GM04503 (cell line): ENCODE data around the gene LZTFL1.
"Not testable (repeated sequence)": the region's sequence is repeated elsewhere in the genome, so short reads cannot be mapped to it uniquely, and the experiment has no call there.

Experiments used
- DNase-seq: peaks from one replicate; pipeline ENCODE4 v3.0.0-alpha.2; 2012; ENCODE audit warnings: low read depth

Gene LZTFL1

GRCh38 chr3:45864760-45865519 lies 23.0 kb upstream of the LZTFL1 start:
- no peak for DNase-seq

DNA sequence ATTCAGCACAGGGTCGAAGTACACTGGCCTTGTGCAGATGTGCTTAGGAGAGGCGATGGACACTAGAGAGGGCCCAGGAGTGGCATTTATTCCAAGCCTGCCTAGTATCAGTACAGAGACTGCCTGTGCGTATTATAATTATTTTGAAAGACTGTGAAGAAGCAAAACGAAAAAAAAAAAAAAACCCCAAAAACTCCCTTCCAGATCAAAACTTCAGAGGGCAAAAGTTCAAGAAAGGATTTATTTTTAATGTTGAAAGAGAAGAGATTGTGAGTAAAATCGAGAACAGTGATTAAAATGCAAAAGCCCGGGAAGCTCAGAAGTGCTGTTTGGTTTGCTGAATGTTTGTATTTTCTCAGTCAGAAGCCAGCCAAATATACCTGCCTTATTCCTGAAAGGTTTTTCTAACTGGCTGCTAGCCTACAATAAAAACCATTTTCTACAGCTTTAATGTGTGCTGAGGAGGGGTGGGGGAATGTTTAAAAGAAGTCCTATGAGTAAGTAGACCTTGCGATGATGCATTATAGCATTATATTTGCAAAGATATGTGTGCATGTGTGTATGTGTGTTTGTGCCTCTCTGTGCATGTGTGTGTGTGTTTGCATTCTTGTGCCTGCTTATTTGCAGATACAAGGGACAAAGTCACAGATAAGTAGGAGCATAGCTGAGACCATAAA lies 19.3 kb upstream of the LZTFL1 start:
- DNase-seq: no peak

DNA sequence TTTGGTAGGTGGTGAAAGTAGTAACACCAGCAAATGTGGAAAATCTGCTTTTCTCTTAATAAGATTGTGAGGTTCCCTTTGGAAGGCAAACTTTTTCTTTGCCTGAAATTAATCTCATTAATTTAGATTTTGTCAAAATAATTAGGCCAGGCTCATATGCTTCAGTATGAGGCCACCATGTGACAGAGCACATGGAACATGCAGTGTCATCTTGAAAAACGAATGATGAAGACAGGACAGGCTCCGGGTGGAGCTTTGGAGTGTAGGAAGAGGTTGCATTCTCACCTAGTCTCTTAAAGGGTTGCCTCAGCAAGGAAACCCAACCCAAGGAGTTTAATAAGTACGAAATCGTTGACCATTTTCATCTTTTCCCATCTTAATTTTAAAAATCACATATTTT lies 18.6 kb upstream of the LZTFL1 start:
- DNase-seq: no peak

DNA sequence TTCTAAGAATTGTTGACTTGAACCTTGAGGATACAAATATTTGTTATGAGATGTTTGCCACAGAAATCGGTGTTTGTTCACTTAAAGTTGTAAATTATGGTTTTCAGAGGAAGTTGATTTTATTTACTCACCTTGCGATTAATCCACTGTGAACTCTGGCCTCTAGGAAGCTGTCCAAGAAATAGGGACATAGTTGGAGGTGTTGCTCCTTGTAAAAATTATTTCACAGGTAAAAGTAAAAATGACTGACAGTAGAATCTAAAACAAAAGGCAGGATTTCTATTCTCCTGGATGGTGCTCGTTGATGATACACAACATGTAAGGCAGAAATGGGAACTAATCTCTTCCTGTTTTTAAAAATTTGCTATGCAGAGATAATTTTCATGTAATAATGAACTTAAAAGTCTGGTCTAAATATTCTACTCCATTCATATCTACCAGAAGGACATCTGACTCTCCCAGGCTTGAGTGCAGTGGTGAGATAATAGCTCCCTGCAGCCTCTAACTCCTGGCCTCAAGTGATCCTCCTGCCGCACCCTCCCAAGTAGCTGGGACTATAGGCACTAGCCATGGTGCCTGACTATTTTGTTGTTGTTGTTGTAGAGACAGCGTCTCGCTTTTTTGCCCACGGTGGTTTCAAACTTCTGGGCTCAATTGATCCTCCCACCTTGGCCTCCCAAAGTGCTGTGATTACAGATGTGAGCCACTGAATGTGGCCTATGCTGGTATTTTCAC lies 17.1 kb upstream of the LZTFL1 start:
- no peak for DNase-seq

DNA sequence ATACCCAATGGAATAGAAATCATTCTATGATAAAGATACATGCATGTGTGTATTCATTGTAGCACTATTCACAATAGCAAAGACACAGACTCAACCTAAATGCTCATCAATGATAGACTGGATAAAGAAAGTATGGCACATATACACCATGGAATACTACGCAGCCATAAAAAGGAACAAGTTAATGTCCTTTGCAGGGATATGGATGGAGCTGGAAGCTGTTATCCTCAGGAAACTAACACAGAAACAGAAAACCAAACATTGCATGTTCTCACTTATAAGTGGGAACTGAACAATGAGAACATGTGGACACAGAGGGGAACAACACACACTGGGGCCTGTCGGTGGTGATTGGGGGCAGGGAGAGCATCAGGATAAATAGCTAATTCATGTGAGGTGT lies 15.1 kb upstream of the LZTFL1 start:
- DNase-seq: not testable (repeated sequence)

GRCh38 chr3:45856323-45856722 lies 14.4 kb upstream of the LZTFL1 start:
- not testable (repeated sequence) for DNase-seq

GRCh38 chr3:45852828-45853227 lies 10.9 kb upstream of the LZTFL1 start:
- no peak for DNase-seq

DNA sequence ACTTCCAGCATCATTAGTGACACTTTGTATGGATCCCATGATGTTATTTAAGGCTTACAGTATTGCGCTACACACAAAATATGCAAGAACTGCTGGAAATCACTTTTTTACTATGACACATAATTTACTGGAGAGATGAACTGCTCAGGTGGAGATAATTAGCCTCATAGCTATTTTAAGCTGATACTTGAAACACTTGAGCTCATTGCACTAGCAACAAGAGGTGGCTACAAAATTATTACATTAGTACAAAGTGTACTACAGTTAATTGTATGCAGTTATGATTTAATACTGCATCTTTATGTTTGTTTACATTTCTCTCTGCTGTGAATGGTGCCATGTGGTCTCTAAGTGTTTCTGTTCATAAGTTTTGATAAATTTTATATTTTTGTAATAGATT lies 6.5 kb upstream of the LZTFL1 start:
- no peak for DNase-seq

DNA sequence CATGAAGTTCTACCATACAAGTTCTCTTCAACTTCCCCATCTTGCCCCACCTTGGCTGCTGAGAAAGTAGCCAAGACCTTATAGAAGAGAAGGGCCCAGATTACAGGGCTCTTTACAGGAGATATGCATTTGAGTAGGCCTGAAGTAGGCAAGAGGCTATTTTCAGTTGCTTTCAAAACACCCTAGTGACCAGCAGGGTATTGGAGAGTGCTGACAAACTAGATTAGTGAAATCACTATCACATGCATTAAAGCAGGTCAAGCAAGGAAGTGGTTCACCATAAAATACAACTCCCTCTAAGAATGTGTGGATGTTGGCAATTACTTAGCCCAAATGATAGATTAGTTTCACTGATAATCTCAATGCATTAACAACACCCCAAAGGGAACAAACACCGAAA lies 2.7 kb upstream of the LZTFL1 start:
- no peak for DNase-seq

GRCh38 chr3:45842851-45843625 lies 1.1 kb upstream of the LZTFL1 start:
- DNase-seq: no peak

- DNase-seq: no peak
These were observed 531 bp downstream of the LZTFL1 start for GRCh38 chr3:45841420-45841756.

DNA sequence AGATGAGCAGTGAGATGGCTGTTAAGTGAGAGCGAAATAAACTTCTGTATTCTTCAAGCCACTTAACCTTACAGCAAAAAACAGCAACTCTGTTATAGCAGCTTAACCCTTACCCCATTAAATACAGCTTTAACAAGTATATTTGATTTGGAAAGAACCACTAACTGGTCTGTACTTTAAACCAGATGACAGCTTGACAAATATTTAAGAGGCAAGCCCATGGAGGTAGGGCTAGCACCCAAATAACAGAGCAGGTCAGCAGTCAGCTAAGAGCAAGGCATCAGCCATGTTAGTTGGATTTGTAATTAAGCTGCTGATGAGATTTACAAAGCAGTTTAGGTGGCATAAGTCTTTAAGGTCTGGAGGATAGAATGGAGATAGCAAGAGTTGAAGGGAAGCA lies 3.5 kb downstream of the LZTFL1 start:
- DNase-seq: no peak

GRCh38 chr3:45832699-45833098 lies 9.2 kb downstream of the LZTFL1 start:
- no peak for DNase-seq

DNA sequence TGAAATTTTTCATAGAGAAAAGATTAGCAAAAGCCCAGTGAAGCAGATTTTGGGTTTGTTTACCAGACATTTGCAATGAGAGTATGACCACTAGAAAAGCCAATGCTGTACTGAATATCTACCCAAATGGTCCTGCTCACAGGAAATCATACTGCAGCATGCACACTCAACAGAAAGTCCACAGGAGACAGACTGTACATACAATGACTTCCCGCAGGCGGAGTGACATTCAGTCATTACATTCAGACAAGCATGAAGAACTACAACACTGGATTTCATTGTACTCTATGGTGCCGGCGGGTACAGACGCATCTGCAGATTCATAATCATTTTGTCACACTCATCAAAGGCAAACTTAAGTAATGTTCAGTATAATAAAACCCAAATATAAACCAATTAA lies 11.8 kb downstream of the LZTFL1 start:
- DNase-seq: no peak

DNA sequence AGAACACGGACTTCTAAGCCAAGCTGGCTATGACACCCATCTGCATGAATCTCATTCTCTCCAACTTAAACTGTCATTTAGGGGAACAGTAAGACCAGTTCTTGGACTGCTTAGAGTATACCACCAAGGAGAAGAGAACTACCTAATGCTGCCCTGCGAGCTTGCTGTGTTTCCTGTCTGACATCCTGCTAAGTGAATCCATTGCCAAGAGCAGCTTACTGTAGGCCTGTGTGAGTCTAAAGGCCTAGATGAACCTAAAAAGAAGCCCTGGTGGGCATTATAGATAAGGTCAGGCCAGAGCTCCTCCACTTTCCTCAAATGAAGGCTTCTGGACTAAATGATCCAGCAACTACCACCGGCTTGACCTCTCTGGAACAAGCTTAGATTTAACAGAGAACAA lies 15.0 kb downstream of the LZTFL1 start:
- DNase-seq: no peak

- no peak for DNase-seq
These were observed 15.6 kb downstream of the LZTFL1 start for GRCh38 chr3:45826321-45826720.

DNA sequence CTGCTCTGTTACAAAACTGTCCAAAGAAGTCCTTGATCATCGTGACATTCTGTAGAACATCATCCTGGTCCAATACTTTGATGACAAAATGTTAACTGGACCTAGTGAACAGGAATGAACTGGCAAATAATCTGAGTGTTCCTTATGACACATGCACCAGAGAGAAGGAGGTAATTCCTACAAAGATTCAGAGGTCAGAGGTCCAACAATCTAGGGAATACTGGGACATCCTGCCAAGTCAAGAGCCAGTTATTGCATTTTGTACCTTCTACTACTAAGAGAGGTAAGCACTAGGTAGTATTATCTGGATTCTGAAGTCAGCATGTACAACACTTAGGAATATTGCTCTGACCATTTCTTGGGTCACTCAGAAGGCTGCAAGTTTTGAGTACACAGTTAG lies 20.8 kb downstream of the LZTFL1 start:
- no peak for DNase-seq

DNA sequence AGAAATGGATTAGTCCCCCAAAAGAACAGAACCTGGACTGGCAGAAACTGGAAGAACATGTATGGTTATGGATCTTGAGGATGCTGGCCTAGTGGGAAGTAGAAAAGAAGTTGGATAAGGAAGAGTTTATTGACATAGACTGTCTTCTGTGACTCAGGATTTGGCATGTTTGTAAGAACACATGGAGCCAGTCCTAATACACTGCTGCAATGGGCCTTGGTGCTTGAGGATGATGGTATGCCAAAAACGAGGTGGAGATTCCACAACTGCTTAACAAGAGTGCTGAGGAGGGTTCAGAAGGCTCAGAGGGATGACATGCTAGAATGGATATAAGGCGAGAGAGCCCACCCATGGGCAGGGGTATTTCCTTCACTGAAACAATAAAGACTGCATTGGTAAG lies 22.4 kb downstream of the LZTFL1 start:
- DNase-seq: no peak

DNA sequence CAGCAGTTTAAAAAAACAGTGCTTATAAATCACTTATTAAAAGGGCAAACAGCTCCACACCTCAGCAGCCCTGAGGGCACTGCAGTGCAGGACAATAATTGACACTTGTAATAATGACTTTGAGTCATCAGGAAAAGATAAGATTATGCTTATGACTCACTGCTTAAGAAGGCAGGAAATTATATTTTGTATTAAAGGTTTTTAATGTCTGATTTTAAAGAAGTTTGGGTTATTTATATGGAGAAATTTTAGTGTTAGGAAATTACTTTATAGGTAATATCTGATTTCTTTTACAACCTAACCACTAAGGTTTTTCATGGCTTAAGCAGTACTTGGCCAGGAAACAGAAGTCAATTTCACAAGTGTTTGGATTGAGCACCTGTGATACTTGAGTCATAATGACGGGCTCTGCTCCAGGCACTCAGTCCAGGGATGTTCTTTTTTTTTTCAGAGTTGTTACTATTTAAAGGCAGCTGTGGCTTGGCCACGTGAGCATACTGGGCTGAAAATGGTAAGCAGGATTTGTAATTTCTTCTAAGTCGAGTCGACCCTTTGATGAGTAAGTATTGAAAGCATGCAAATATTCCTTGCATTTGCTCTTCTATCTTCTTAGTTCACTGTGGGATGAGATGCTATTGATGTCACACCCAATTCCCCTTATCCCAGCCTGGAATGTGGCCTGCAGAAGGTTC lies 23.9 kb downstream of the LZTFL1 start:
- peak; percentile 75 for DNase-seq

GRCh38 chr3:45816544-45816943 lies 25.4 kb downstream of the LZTFL1 start:
- no peak for DNase-seq

GRCh38 chr3:45814322-45814721 lies 27.6 kb downstream of the LZTFL1 start:
- DNase-seq: no peak
